Thyroid gland (tissue), 4 donors: ENCODE data around the gene EYS.

Experiments
- POLR2A ChIP-seq, 2 donors: fragments of 450-650 bp; IDR thresholded peaks; one replicate each; pipeline ENCODE4 v1.6.1; 2017; ENCODE audit warnings: antibody characterized with exemption in 2 of 2, mild to moderate bottlenecking in 2 of 2, moderate library complexity in 1 of 2
- TF ChIP-seq, protein P1 (sequence below), 6 experiments: fragments of 200-600 bp in 3 of 6; fragments of 450-650 bp in 3 of 6; sonication (generic) in 3 of 6; IDR thresholded peaks; one replicate each; pipeline ENCODE4 v1.5.1; 2016 to 2019; ENCODE audit warnings: antibody characterized with exemption in 6 of 6, mild to moderate bottlenecking in 2 of 6, inconsistent platforms in 1 of 6, moderate library complexity in 1 of 6

DNA sequence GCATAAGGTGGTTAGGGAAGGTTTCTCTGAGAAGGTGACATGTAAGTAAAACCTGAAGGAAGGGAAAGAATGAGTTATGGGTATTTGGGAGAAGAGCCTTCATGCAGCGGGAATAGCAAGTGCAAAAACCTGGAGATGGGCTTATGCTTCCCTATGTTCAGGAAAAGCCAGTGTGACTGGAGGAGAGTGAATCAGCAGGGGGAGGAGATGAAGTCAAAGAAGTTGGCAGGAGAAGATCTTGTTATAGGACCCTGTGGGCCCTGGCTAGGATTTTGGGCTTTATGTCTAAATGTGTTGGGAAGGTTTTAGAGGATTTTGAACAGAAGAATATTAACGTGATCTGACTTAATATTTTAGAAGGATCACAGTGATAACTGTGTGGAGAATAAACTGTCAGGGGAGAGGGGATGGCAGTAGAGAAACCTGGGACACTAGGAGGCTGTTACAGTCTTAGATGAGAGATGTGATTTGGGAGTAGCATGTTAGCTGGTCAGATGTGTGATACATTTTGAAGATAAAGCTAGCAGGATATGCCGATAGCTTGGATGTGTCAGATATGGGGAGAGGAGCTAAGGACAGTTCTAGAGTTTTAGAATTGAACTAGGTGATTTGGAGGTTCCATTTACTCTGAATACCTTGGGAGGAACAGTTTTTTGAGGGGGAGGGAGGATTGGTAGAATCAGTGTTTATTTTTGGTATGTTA, 2030.5 kb downstream of the EYS start:
- TF ChIP-seq, protein P1, sequence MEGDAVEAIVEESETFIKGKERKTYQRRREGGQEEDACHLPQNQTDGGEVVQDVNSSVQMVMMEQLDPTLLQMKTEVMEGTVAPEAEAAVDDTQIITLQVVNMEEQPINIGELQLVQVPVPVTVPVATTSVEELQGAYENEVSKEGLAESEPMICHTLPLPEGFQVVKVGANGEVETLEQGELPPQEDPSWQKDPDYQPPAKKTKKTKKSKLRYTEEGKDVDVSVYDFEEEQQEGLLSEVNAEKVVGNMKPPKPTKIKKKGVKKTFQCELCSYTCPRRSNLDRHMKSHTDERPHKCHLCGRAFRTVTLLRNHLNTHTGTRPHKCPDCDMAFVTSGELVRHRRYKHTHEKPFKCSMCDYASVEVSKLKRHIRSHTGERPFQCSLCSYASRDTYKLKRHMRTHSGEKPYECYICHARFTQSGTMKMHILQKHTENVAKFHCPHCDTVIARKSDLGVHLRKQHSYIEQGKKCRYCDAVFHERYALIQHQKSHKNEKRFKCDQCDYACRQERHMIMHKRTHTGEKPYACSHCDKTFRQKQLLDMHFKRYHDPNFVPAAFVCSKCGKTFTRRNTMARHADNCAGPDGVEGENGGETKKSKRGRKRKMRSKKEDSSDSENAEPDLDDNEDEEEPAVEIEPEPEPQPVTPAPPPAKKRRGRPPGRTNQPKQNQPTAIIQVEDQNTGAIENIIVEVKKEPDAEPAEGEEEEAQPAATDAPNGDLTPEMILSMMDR (IDR thresholded peaks at IDR 0.05), result no peak
- TF ChIP-seq POLR2A (IDR thresholded peaks at IDR 0.05), result no peak
